GM10248 (cell line): ENCODE data around the gene MTHFD2L.

Experiments
- CTCF ChIA-PET: fragments of 300-600 bp; sonication (Branson Sonifier 250); formaldehyde crosslinking; extraction: SDS; loops from one replicate; lab custom pipeline; 2021; ENCODE audit warnings: antibody characterized with exemption; lab: Yijun Ruan, JAX
- POLR2A ChIA-PET: fragments of 350-650 bp; sonication (Branson Sonifier 250); formaldehyde crosslinking; extraction: SDS; loops from one replicate; lab custom pipeline; 2020; ENCODE audit warnings: antibody characterized with exemption; lab: Yijun Ruan, JAX
- DNase-seq: peaks from one replicate; pipeline ENCODE4 v3.0.0; 2012; ENCODE audit errors: extremely low spot score
- TF ChIP-seq, protein P1 (sequence below): IDR thresholded peaks from 2 replicates; pipeline ENCODE4 v1.5.1; 2012; ENCODE audit warnings: mild to moderate bottlenecking, low read depth; ENCODE audit errors: extremely low read depth, missing control alignments, control extremely low read depth

Gene MTHFD2L

GRCh38 chr4:74223801-74224200 is 65.9 kb downstream of the MTHFD2L start:
- ChIA-PET POLR2A (no interaction called here), CTCF (interaction anchor here (1.2 to 1.9 kb wide), 2 partner anchors 14 to 18 kb away, joined by 3 to 4 read pairs; no protein-coding TSS in a partner anchor)
- TF ChIP-seq, protein P1, sequence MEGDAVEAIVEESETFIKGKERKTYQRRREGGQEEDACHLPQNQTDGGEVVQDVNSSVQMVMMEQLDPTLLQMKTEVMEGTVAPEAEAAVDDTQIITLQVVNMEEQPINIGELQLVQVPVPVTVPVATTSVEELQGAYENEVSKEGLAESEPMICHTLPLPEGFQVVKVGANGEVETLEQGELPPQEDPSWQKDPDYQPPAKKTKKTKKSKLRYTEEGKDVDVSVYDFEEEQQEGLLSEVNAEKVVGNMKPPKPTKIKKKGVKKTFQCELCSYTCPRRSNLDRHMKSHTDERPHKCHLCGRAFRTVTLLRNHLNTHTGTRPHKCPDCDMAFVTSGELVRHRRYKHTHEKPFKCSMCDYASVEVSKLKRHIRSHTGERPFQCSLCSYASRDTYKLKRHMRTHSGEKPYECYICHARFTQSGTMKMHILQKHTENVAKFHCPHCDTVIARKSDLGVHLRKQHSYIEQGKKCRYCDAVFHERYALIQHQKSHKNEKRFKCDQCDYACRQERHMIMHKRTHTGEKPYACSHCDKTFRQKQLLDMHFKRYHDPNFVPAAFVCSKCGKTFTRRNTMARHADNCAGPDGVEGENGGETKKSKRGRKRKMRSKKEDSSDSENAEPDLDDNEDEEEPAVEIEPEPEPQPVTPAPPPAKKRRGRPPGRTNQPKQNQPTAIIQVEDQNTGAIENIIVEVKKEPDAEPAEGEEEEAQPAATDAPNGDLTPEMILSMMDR: no peak
- DNase-seq: no peak

- DNase-seq: peak; percentile 31
- ChIA-PET POLR2A (interaction anchor here (0.6 kb wide), 1 partner anchor 40 kb away, joined by 7 read pairs; no protein-coding TSS in a partner anchor), CTCF (interaction anchor here (0.6 to 6.2 kb wide), 41 partner anchors 9 to 781 kb away, joined by 3 to 44 read pairs (median 5); partner anchors contain the start of gene EPGN)
- TF ChIP-seq, protein P1: peak; percentile 73
Observed at GRCh38 chr4:74228691-74229640, 71.0 kb downstream of the MTHFD2L start.

- TF ChIP-seq, protein P1: no peak
- ChIA-PET CTCF (interaction anchor here (0.7 to 6.2 kb wide), 6 partner anchors 13 to 57 kb away, joined by 3 to 44 read pairs (median 4); no protein-coding TSS in a partner anchor), POLR2A (no interaction called here)
- no peak for DNase-seq
Observed at GRCh38 chr4:74230902-74231499, 73.1 kb downstream of the MTHFD2L start.

DNA sequence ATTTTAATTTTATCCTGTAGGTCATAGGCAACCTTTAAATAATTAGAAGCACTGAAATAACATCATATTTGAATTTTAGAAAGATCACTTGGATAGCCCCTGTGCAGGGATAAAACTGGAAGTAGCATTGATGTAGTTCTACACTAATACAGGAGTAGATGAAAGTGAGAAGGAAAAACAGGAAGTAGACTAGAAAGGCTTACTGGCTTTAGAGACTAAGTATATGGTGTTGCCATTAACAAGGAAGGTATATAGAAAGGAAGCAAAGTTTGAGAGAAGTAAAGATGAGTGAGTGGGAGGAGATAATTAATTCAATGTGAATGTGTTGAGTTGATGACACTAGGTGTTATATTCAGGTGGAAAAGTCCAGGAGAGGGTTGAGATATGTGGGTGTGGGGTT is 77.2 kb downstream of the MTHFD2L start:
- CTCF ChIA-PET: interaction anchor here (0.9 kb wide), 1 partner anchor 25 kb away, joined by 3 read pairs; no protein-coding TSS in a partner anchor
- no peak for DNase-seq
- POLR2A ChIA-PET: no interaction called here
- TF ChIP-seq, protein P1: no peak

DNA sequence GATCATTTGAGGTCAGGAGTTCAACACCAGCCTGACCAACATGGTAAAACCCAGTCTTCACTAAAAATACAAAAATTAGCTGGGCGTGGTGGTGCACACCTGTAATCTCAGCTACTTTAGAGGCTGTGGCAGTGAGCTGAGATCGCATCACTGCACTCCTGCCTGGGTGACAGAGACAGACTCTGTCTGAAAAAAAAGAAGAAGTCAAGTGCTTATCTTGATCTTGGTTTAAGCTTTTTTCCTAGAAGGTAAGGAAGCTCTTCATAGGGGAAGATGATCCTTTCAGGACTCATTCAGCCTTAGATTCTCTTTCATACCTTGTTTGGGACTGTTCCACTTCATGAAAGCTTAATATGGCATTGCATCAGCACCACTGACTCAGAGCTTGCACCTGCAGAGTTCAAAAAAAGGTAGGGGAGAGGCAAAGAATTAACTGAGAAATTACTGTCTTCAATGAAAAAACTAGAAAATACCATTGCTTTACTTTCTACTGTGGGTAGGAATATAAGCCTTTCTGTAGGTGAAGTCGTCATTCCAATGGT is 79.6 kb downstream of the MTHFD2L start:
- ChIA-PET CTCF (interaction anchor here (1.0 kb wide), 2 partner anchors 9 to 14 kb away, joined by 4 to 6 read pairs; no protein-coding TSS in a partner anchor), POLR2A (no interaction called here)
- TF ChIP-seq, protein P1: no peak
- DNase-seq: no peak

DNA sequence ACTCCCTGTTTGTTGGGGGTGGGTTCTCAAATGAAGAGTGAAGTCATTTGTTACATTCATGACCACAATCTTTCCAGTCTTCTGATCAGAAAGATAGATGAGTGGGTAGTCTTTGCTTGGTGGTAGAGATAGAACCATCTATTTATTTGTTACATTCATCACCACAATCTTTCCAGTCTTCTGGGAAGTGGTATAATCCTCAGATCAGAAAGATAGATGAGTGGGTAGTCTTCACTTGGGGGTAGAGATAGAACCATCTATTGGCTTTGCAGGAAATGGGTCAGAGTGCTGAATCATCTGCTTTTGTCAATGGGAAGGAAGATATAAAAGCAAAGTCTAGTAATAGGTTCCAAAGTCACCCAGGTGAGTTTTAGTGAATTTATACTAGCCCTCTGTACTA is 86.1 kb downstream of the MTHFD2L start:
- TF ChIP-seq, protein P1: no peak
- CTCF ChIA-PET: interaction anchor here (1.7 kb wide), 1 partner anchor 15 kb away, joined by 5 read pairs; no protein-coding TSS in a partner anchor
- POLR2A ChIA-PET: no interaction called here
- no peak for DNase-seq
